Stimulated activated CD8-positive, alpha-beta memory T cell treated with anti-CD3 and anti-CD28 coated beads, Interleukin-4, amount 100 ng/mL, for 4 hours (primary cell): Measurements from ENCODE around the gene CASZ1.

Experiments
- DNase-seq, 2 donors: peaks; one replicate each; pipeline ENCODE4 v3.0.0-alpha.2; 2020; ENCODE audit warnings: low read depth in 2 of 2, low spot score in 1 of 2

The CASZ1 gene

DNA sequence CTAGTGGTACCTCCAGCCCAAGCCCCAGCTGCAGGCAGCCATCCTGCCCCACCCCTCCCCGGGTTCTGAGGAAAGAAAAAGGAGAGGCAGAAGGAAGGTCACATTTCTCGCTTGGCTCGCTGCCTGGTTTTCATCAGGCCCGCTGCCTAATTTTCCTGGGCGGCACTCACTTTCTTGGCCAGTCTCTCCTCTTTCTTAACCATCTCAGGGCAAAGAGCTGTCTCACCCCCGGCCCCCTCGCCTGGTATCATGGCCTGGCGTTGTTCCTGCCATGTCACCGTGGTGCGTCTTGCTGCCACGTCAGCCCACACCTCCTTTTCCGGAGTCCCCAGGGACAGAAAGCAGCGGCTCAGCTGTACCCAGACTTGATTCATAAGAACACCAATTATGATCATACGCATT is 26.6 kb upstream of the CASZ1 start:
- no peak for DNase-seq

GRCh38 chr1:10821388-10821787 is 24.9 kb upstream of the CASZ1 start:
- no peak for DNase-seq

GRCh38 chr1:10820422-10820821 is 24.0 kb upstream of the CASZ1 start:
- no peak for DNase-seq

DNA sequence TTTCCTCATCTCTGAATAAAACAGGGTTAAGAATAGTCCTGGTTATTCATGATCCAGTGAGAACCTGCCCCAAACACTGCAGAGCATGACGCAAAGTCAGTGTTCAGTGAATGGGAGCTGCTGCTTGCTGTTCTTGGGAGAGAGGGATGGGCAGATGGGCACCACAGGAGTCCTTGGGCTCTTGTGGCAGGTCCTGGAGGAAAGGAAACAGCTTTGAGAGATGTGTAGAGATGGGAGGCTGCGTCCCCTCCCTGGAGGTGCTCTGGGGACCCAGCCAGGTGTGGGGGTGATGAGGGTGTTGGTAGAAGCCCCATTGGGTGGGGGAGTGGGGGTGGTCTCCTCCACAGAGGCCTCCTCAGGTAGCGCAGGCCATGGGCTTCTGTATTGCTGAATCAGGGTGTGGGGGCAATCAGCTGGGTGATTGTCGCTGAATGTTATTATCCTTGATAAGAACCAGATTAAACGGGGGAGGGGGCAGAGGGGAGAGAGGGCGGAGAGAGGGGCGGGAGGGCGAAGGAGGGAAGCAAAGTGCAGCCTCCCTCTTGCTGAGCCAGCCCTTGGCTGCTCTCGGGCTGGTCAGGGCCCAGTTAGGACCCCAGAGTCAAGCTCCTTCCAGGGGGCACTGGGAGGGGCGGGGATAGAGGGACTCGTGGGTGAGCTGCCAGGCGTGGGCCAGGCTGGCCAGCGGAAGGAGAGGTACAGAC is 22.9 kb upstream of the CASZ1 start:
- no peak for DNase-seq

DNA sequence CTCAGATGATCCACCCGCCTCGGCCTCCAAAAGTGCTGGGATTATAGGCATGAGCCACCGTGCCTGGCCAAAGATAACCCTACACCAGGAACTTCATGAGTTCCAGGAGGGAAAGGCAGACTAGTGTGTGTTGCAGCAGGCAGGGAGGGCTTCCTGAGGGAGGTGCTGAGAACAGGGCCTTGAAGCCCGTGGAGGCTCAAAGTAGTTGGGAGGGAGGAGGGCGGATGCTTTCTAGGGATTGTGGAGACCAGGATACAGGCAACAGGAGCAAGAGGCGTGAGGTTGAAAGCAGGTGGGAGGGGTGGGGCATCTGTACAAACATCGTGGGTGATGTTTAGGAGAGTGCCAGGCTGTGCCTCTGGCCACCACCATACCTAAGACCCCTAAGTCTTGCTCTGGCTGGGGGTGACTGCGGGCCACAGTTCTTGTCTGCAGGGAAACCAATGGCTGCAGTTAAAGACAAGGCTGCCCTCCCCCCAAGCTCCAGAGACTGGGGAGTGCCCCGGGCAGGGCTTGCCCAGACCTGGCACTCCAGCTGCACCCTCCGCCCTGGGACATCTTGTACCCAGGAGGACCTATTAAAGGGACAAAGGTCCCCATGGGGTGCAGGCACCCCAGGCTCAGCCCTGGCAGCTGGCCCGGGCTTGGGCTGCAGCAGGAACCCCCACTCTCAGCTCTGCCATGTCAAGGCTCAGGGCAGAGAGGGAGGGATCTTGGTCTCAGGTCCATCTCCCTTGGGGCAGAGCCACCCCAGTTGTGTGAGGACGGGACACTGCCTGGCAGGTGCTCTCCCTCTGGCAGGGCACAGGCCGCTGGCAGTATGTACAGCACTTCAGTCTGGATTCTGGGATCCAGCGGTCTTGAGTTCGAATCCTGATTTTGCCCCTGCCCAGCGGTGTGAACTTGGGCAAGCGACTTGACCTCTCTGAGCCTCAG is 22.1 kb upstream of the CASZ1 start:
- no peak for DNase-seq

DNA sequence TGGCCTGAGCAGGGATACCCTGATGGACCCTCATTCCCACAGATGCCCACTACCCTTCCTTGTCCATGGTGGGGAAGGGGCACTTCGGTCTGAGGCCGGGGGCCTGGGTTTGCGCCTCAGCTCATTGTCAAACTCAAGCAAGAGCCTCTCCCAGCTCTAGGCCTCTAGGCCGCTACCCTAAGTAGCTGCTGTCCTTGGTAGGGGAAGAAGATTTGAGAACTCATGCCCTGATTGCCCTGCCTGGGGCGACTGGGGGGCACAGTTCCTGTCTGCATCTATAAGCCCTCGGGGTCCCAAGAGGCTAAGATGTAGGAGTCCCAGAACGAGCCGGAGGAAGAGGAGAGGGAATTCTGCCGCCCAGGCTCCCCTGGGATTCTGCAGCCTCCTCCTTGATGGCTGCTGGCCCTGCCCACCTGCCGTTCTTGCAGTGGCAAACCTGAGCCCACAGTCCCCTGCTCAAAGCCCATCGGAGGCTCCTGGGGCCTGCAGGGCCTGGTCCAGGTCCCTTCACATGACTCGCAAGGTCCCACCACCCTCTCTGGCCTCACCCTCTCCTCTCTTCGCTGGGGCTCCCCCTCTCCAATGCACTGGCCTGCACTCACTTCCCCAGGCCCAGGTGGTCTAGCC is 20.4 kb upstream of the CASZ1 start:
- no peak for DNase-seq

DNA sequence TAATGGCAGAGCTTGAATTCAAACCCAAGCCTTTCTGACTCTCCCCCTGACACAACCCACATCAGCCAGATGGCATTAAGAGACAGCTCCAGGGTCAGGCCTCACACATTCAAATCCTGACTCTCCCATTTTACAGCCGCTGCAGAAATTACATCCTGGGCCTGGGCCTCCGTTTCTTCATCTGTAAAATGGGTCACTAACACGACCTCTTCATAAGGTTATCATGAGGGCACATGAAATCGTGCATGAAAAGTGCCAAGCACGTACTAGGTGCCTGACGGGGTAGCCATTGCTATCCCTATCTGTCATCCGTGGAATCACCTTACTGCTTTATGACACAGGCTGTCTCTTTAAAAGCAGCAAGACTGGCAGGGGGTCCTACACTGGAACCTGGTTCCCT is 19.8 kb upstream of the CASZ1 start:
- DNase-seq = no peak

GRCh38 chr1:10815858-10816195 is 19.4 kb upstream of the CASZ1 start:
- no peak for DNase-seq

DNA sequence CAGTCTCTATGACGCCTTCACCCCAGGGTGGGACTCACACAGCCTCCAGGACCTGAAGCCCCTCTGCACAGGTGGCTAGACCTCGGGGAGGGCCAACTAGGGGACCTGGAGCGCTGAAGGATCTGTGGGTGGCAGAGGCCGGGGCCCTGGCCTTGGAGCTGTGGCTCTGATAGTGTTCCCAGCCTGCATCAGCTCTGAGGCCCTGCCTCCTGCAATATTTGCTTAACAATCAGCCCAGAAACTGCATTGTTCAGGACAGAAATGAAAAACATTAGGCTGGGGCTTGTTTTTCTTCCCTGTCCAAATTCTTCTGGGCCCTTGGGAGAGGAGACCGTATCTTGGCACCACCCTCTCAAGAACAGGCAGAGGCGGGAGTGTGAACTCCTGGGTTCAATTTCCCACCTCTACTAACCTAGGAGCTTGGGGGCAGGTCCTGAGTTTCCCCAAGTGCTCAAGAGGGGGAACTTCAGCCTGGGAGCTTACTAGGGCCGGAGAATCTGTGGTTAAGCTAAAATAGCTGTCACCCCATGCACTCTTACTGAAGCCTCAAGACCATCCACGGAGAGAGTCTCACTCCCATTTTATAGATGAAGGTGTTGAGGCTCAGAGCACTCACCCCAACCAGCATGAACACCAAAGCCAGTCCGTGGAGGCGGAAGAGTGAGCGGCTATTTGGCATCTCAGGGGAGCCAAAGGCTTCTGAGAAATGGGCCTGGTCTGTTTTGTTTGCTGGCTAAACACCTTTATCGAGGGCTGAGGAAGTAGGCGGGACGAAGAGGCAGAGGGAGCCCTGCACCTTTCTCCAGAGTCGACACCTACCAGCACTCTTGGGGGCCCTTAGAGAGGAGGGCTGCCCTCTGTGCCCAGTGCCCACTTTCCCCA is 18.8 kb upstream of the CASZ1 start:
- DNase-seq = no peak

DNA sequence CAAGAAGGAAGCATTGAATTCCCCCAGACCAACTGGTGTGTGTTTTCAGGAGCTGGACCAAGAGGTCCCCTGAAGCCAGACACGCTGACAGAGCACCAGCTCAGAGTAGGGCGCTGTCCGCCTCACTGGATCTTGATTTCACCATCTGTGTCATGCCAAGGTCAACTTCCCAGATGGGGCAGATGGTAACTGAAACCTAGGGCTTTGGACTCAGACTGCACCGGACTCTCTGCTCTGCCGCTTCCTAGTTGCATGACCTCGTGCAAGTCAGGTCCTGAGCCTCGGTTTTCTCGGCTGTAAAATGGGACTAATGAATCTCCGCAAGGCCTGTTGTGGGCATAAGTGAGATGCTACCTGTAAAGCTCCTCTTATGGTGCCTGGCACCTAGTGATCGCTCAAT is 17.9 kb upstream of the CASZ1 start:
- no peak for DNase-seq

DNA sequence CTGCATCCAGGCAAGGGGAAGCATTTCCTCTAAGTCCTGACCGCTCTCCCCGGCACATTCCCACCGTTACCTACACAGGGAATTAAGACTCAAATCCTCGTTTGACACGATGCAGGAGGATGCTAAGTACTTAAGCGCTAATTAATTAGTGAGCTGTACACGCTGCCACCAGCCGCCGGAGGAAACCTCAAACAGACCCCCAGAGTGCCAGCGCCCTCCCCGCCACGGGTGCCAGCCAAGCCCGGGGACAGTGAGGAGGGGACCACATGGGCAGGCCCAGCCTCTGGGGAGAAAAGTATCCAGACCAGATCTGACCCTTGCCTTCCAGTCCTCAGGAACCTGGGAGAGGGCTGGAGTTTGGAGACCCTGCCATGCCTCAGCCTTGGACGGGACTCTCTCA is 17.4 kb upstream of the CASZ1 start:
- no peak for DNase-seq

DNA sequence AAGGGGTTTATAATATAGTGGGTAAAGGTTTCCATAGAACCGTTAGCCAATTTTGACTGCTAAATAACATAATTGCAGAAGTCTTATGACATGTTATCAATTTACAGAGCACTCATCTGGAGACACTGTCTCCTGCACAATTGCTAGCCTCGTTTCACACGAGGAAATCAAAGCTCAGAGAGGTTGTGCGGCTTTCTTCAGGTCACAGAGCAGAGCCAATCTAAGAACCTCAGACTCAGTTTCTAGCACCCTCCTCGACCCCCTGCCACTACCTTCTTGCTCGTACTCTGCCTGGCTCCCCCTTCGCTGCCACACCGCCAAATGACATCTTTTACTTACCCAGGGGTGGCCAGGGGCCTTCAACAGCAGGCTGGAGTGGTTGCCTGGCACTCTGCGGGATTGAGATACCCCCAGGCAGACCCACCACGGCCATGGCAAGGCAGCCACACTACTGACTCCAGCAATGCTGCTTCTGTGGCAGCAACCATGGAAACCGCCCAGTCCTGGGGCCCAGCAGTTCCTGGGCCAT is 16.0 kb upstream of the CASZ1 start:
- no peak for DNase-seq

DNA sequence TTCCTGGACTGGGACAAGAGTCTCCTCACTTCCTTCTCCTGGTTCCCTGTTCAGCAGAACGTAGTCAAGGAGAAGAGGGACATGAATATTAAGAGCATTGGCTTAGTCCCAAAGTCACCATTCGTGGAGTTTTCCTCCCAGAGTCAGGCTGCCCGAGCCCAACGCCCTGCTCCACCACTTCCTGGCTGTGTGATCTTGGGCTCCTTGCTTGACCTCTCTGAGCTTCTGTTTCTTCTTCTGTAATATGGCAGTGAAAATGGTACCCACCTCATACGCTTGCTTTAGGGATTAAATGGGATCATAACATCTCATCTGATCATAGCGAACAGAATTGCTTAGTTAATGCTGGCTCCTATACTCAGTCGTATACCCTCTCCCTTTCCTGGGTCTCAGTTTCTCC is 12.0 kb upstream of the CASZ1 start:
- no peak for DNase-seq

DNA sequence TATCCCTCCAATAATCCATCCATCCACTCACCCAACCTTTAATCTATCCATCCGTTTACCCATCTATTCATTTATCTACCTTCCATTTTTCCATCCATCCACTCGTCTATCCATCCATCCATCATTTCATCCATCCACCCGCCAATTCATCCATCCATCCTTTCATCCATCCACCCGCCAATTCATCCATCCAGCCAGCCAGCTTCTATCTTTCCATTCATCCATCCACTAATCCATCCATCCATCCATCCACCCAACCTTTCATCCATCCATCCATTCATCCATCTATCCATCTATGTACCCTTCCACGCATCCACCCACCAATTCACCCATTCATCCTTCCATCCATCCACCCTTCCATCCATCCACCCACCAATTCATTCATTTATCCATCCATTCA is 10.5 kb upstream of the CASZ1 start:
- no peak for DNase-seq

DNA sequence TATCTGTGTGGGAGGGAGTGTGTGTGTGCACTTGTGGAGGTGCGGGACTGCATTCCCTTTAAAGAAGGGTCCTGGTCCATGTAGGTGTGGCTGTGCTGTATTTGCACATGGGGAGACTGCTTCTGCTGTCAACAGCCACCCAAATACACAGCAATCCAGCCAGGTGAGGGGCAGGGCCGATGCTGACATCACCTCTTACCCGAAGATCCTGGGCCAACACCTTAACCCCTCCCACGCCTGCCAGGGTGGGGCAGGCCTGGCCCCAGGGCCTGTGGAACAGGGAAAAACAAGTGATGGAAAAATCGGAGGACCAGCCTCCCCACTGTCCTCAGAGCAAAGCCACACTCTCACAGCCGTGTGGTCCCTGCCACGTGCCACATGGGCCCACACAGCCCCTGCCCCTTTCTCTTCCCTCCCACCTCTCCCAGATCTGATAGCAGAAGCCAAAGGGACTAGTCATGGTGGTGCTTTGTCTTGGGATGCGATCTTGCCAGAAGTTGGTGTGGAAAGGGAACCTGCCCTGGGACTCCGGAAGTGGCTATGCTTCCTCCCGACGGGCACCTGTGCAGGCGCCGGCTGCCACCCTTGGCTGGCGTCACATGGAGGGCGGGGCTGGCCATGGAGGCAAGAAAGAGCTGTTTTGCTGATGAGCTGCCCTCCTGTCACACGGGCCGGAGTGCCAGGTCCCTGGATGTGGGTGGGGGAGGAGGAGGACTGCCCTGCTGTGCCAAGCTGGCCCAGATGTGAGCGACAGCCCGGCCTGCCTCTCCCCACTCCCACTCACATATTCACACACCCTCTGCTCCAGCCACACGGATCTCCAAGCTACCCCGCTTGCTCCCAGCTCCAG is 7.8 kb upstream of the CASZ1 start:
- no peak for DNase-seq

GRCh38 chr1:10802944-10803715 is 6.7 kb upstream of the CASZ1 start:
- DNase-seq = no peak

- no peak for DNase-seq
These were observed 4.3 kb upstream of the CASZ1 start for GRCh38 chr1:10800778-10801177.

DNA sequence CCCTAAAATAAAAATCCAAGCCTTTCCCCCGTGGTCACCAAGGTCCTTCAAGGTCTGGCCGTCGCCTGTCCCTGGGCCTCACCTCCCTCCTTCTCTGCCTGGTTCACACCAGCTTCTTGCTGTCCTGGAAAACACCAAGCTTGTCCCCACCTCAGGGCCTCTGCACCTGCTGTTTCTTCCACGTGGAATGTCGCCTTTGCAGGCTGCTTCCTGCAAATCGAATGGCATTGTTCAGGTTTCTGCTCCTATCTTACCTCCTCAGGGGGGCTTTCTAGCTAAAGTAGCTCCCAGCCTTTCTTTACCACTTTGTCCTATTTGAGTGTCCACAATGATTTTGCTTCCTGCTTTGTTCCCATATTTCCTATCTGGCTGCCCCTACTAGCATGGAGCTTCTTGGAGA is 3.3 kb upstream of the CASZ1 start:
- DNase-seq = no peak

DNA sequence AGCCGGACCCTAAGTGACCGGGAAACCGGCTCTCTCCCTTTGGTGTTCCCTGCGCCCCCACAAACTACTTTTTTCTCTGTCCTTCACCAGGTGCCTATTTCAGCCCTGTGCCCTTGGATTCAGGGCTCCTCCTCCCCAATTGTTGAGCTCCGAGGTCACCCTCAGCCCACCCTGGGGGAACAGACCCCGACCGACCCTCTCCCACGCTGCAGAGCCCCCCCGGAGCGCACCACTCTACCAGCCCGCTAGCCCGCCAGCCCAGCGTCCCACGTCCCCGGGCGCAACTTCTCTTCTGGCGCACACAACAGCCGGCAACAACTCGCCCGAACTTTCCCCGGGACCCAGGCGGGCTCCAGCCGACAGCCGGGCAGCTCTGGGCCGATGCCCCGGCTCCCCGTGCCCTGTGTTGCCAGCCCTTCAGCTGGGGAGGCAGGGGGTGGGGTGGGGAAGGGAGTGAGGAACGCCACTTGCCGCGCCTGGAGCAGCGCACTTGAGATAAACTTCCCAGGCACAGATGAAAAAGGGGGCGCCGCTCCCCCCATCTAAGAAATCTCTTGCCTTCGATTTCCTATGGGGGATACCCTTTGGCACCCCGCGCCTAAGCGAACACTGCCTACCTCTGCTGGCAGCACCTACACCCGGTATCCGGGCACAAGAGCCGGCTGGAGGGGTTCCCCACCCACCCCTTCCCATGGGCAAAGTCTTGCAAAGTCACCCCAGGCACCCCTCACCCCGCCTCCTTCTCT is 997 bp downstream of the CASZ1 start:
- DNase-seq = no peak
